Measurements from ENCODE around the gene HOXB3. TPM values are rescaled to one million over a fixed set of nuclear protein-coding genes. Genes with fewer than 3 reads are reported as not detected.

HOXB3 gene
- total RNA-seq, 1 experiment from 2014 or later: not detected

GRCh38 chr17:48623583-48623982, 33.5 kb upstream of the HOXB3 start:
- Histone ChIP-seq H2AK5ac (ENCODE audit: insufficient read length, low read length) (no peak overlapping the region), H3K9ac (ENCODE audit: extremely low read depth, insufficient read length, low read length) (no peak overlapping the region), H4K91ac (ENCODE audit: insufficient read length, low read depth, low read length) (no peak overlapping the region), H3K4ac (ENCODE audit: low read depth, low read length) (no peak overlapping the region), H2BK15ac (ENCODE audit: low read depth, low read length) (no peak overlapping the region), H3K18ac (ENCODE audit: insufficient read length, low read depth, low read length) (no peak overlapping the region), H2BK120ac (ENCODE audit: low read depth, low read length, poor library complexity, severe bottlenecking) (no peak overlapping the region), H2BK5ac (ENCODE audit: insufficient read length, low read length) (no peak overlapping the region), H3K79me2 (ENCODE audit: insufficient read depth, low read length) (no peaks in the 10 kb centered on the region), H3K79me1 (ENCODE audit: insufficient read depth, low read depth, low read length, poor library complexity, severe bottlenecking) (no peaks in the 10 kb centered on the region), H4K8ac (replicated peaks; ENCODE audit: insufficient read length, low read depth, low read length) (no peak overlapping the region), H3T11ph (ENCODE audit: low read length) (no peak overlapping the region), H3K4me2 (ENCODE audit: insufficient read depth, insufficient read length, low read length) (no peak overlapping the region), H2BK12ac (ENCODE audit: insufficient read length, low read depth, low read length) (no peak overlapping the region), H2AFZ (ENCODE audit: low read length) (no peak overlapping the region), H3K9me3 (ENCODE audit: control insufficient read depth, low read depth, low read length) (no peaks in the 10 kb centered on the region), H3K4me1 (ENCODE audit: insufficient read depth, low read length) (no peaks in the 10 kb centered on the region; the same call in 1 of the 2 replicates), H3K23me2 (ENCODE audit: insufficient read length, low read depth, low read length, poor library complexity, severe bottlenecking) (peaks cover 5% of the 10 kb centered on the region), H4K20me1 (ENCODE audit: control insufficient read depth, insufficient read depth, insufficient read length) (no peaks in the 10 kb centered on the region), H3K56ac (ENCODE audit: insufficient read length, low read depth, low read length) (no peak overlapping the region), H3K27me3 (ENCODE audit: insufficient read depth, low read length) (peaks cover 98% of the 10 kb centered on the region), H3K23ac (ENCODE audit: insufficient read length, low read depth, low read length) (no peak overlapping the region), H3K14ac (ENCODE audit: insufficient read depth, low read length) (no peak overlapping the region), H3K27ac (ENCODE audit: insufficient read length, low read depth, low read length) (no peak overlapping the region), H2BK20ac (ENCODE audit: low read depth, low read length, poor library complexity, severe bottlenecking) (no peak overlapping the region), H4K5ac (ENCODE audit: insufficient read length, low read depth, low read length) (no peak overlapping the region)
- no peak overlapping the region for H3K27ac Mint-ChIP-seq
- H3K4me1 Mint-ChIP-seq: peaks cover 7 to 23% of the 10 kb centered on the region in 2 experiments
- H3K9me3 Mint-ChIP-seq: peaks cover 3 to 14% of the 10 kb centered on the region in 2 experiments; a peak in 3 of 5 replicates
- H3K4me3 Mint-ChIP-seq: no peak overlapping the region
- WGBS (ENCODE audit: extremely low coverage, insufficient read length, low lambda C conversion rate): no CpG with 5 or more reads among the region's 4 CpGs
- peaks cover 100% of the 10 kb centered on the region for H3K27me3 Mint-ChIP-seq (ENCODE audit: low read depth)
- DNase-seq: no peak
- no peak for TF ChIP-seq CTCF (conservative IDR thresholded peaks at IDR 0.05)
- peaks cover 0 to 2% (median 0%) of the 10 kb centered on the region in 3 experiments; a peak in 1 of 7 replicates for H3K36me3 Mint-ChIP-seq (ENCODE audit: insufficient read depth in 1 of 3, low read depth in 3 of 3)
